ENCODE data around the gene KRT7. TPM values are rescaled to one million over a fixed set of nuclear protein-coding genes. Genes with fewer than 3 reads are reported as not detected.

KRT7 gene
- total RNA-seq, 1 donor from 2014 or later, result not detected

GRCh38 chr12:52268212-52268611 lies 35.2 kb downstream of the KRT7 start:
- Mint-ChIP-seq H3K4me1 (peaks cover 6% of the 10 kb centered on the region), H3K27me3 (ENCODE audit: low read depth) (peaks cover 3% of the 10 kb centered on the region), H3K27ac (ENCODE audit: unreplicated experiment) (no peak overlapping the region), H3K9me3 (no peaks in the 10 kb centered on the region), H3K36me3 (ENCODE audit: low read depth) (no peaks in the 10 kb centered on the region), H3K4me3 (no peak overlapping the region)
- DNase-seq (ENCODE audit: low read depth, low spot score), result no peak
- TF ChIP-seq CTCF (conservative IDR thresholded peaks at IDR 0.05), result no peak

GRCh38 chr12:52270541-52271070 lies 37.6 kb downstream of the KRT7 start:
- Mint-ChIP-seq H3K4me3 (no peak overlapping the region), H3K27me3 (ENCODE audit: low read depth) (peaks cover 13% of the 10 kb centered on the region), H3K27ac (ENCODE audit: unreplicated experiment) (no peak overlapping the region), H3K4me1 (peaks cover 9% of the 10 kb centered on the region), H3K36me3 (ENCODE audit: low read depth) (no peaks in the 10 kb centered on the region), H3K9me3 (no peaks in the 10 kb centered on the region)
- TF ChIP-seq CTCF (conservative IDR thresholded peaks at IDR 0.05), result no peak
- no peak for DNase-seq (ENCODE audit: low read depth, low spot score)

GRCh38 chr12:52271158-52271557 lies 38.1 kb downstream of the KRT7 start:
- H3K9me3 Mint-ChIP-seq, result no peaks in the 10 kb centered on the region
- no peak overlapping the region for H3K27ac Mint-ChIP-seq (ENCODE audit: unreplicated experiment)
- no peak overlapping the region for H3K4me3 Mint-ChIP-seq
- H3K27me3 Mint-ChIP-seq (ENCODE audit: low read depth), result peaks cover 15% of the 10 kb centered on the region
- no peak for DNase-seq (ENCODE audit: low read depth, low spot score)
- H3K36me3 Mint-ChIP-seq (ENCODE audit: low read depth), result no peaks in the 10 kb centered on the region
- peaks cover 9% of the 10 kb centered on the region for H3K4me1 Mint-ChIP-seq
- TF ChIP-seq CTCF (conservative IDR thresholded peaks at IDR 0.05), result no peak

GRCh38 chr12:52274521-52275120 lies 41.6 kb downstream of the KRT7 start, which contains the start of gene KRT86:
TSS of gene KRT86 (plus strand) at chr12:52274645. CDS start at chr12:52301917, 27,272 bp downstream.
- Mint-ChIP-seq H3K4me1 (peaks cover 18% of the 10 kb centered on the region), H3K27me3 (ENCODE audit: low read depth) (peaks cover 33% of the 10 kb centered on the region), H3K36me3 (ENCODE audit: low read depth) (no peaks in the 10 kb centered on the region), H3K4me3 (no peak within 1 kb of the TSS), H3K9me3 (no peaks in the 10 kb centered on the region), H3K27ac (ENCODE audit: unreplicated experiment) (no peak within 1 kb of the TSS)
- no peak for DNase-seq (ENCODE audit: low read depth, low spot score)
- TF ChIP-seq CTCF (conservative IDR thresholded peaks at IDR 0.05), result no peak

GRCh38 chr12:52275686-52276085 lies 42.6 kb downstream of the KRT7 start:
- no peak for DNase-seq (ENCODE audit: low read depth, low spot score)
- H3K4me1 Mint-ChIP-seq, result peaks cover 24% of the 10 kb centered on the region
- no peaks in the 10 kb centered on the region for H3K9me3 Mint-ChIP-seq
- no peaks in the 10 kb centered on the region for H3K36me3 Mint-ChIP-seq (ENCODE audit: low read depth)
- H3K27me3 Mint-ChIP-seq (ENCODE audit: low read depth), result peaks cover 33% of the 10 kb centered on the region
- no peak for TF ChIP-seq CTCF (conservative IDR thresholded peaks at IDR 0.05)
- H3K4me3 Mint-ChIP-seq, result no peak overlapping the region
- H3K27ac Mint-ChIP-seq (ENCODE audit: unreplicated experiment), result no peak overlapping the region

Data from neural crest cell (in vitro differentiated cells).